Fibroblast of the aortic adventitia (primary cell): ENCODE data around the gene UNC5C. TPM values are rescaled to one million over a fixed set of nuclear protein-coding genes. Genes with fewer than 3 reads are reported as not detected.
A peak's percentile ranks its signal among the peaks of the same experiment; 100 is the strongest.

Experiments used
- DNase-seq: peaks from one replicate; pipeline ENCODE4 v3.0.0-alpha.2; 2010; ENCODE audit warnings: low read depth
- H3K4me3 ChIP-seq: 2 replicates; pipeline ENCODE4 v1.5.1; 2011; ENCODE audit warnings: low read depth, mild to moderate bottlenecking, control low read depth, low read length, moderate library complexity
- total RNA-seq: library from RNA; depleted of rRNA; stranded (reverse); fragments of >200 nt; gene quantifications from 2 replicates; pipeline ENCODE4 v1.2.3, GENCODE V29; 2012; ENCODE audit warnings: low replicate concordance
- TF ChIP-seq, protein P1 (sequence below): IDR thresholded peaks from 2 replicates; pipeline ENCODE4 v1.5.1; 2011; ENCODE audit warnings: mild to moderate bottlenecking, low read length, control low read depth, inconsistent platforms; ENCODE audit not compliant: insufficient read depth

The UNC5C gene
- total RNA-seq, 1 donor = 2.2 TPM

GRCh38 chr4:95541889-95542607 lies 6.7 kb downstream of the UNC5C start:
- TF ChIP-seq, protein P1, sequence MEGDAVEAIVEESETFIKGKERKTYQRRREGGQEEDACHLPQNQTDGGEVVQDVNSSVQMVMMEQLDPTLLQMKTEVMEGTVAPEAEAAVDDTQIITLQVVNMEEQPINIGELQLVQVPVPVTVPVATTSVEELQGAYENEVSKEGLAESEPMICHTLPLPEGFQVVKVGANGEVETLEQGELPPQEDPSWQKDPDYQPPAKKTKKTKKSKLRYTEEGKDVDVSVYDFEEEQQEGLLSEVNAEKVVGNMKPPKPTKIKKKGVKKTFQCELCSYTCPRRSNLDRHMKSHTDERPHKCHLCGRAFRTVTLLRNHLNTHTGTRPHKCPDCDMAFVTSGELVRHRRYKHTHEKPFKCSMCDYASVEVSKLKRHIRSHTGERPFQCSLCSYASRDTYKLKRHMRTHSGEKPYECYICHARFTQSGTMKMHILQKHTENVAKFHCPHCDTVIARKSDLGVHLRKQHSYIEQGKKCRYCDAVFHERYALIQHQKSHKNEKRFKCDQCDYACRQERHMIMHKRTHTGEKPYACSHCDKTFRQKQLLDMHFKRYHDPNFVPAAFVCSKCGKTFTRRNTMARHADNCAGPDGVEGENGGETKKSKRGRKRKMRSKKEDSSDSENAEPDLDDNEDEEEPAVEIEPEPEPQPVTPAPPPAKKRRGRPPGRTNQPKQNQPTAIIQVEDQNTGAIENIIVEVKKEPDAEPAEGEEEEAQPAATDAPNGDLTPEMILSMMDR = no peak
- no peak overlapping the region for H3K4me3 ChIP-seq
- DNase-seq = peak; percentile 35

DNA sequence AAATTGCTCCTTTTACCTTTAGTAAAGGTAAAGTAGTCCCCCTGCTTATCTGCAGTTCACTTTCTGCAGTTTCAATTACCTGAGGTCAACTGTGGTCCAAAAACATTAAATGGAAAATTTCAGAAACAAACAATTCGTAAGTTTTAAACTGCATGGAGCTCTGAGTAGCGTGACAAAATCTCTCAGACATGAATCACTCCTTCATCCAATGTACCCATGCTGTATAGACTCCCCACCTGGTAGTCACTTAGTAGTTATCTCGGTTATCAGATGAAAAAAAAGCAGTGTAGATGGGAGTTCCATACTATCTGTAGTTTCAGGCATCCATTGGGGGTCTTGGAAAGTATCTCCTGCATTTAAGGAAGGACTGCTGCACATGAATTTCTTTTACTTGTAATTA lies 7.7 kb downstream of the UNC5C start:
- TF ChIP-seq, protein P1 = no peak
- no peak for DNase-seq
- H3K4me3 ChIP-seq = no peak overlapping the region

DNA sequence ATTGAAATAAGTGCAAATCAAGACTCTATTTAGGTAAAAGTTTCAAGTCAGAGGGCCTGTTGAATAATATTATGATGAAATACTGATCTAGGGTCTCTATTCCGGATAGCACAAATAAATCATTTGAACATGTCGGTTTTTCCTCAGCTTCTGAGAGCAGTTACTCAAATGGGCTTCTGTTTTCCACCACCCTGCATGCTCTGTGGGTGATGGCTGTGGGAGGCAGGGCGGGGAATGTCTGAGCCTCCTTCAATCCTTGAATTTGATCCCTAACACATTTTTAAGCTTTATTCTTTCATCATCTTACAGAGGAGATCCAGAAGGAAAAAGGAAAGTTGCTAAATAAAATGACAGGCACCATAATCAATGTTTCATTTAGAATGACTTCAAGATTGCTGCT lies 8.5 kb downstream of the UNC5C start:
- peak; percentile 24 for DNase-seq
- H3K4me3 ChIP-seq = no peak overlapping the region
- TF ChIP-seq, protein P1 = no peak

- TF ChIP-seq, protein P1 = no peak
- H3K4me3 ChIP-seq = no peak overlapping the region
- DNase-seq = no peak
These were observed 9.7 kb downstream of the UNC5C start for GRCh38 chr4:95539106-95539505.

DNA sequence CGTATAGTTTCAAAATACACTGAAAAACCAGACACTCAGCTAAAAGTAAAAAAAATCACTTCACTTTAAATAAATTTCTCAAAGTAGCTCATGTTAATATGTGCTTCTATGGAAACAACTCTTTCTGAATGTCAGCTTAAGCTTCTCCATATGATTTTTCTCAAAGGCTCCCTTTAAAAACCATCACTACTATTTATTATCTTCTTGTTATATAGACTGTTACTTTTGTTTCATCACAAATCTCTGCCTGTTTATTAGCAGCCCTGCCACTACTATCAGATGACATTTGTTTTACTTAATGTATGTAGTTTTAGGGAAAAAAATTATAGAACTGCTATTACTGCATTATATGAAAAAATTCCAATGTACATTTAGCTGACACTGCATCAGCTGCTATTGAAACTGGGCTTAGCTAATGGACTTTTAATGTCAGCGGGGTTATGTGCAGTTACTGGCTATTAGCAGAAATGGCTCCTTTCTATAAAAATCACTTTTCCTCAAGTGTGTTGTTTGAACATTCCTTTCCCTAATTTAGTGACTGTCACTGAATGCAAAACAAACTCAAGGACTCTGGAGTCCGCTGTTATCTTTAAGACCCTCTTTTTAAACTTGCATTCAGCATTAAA lies 10.8 kb downstream of the UNC5C start:
- DNase-seq = no peak
- TF ChIP-seq, protein P1 = no peak
- H3K4me3 ChIP-seq = no peak overlapping the region

GRCh38 chr4:95537191-95537590 lies 11.6 kb downstream of the UNC5C start:
- TF ChIP-seq, protein P1 = no peak
- H3K4me3 ChIP-seq = no peak overlapping the region
- peak; percentile 27 for DNase-seq
